ENCODE measurements around the gene KSR1. TPM values are rescaled to one million over a fixed set of nuclear protein-coding genes. Genes with fewer than 3 reads are reported as not detected.

Gene KSR1
- total RNA-seq, 1 experiment from 2014 or later: 21.7 TPM

DNA sequence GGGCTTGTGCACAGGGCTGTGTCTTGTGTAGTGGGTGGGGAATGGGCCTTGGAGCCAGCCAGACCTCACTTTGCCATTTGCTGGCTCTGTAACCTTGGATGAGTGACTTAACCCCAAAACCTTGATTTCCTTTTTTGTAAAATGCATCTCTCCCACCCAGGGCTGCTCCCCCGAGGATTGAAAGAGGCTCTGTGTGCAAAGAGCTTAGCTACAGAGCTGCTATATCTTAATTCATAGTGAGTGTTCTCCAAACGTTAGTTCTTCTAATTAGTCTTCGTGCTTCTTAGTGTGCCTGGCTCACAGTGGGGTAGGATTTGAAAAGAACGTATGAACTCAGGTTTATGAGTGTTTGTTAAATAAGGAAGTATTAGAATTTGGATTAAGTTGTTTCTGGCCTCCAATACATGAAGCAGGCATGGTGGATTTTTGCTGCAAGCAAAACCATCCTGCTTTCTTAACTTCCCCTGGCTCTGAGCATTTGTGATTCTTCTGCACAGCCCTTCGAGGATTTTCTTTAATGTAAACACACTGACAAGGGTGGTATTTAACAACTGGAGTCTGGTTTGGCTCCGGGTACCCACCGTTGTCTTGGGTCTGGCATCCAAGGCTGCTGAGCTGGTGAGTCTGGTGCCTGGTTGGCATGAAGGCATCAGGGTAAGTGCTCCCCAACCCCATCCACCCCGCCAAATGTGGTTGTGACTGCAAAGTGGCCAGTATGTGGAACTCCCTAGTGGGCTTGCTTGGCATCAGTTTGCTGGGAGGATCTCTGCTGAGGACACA is 29.7 kb downstream of the KSR1 start:
- no peaks in the 10 kb centered on the region for H3K27me3 ChIP-seq (ENCODE audit: control insufficient read depth, insufficient read depth, low read length)
- in situ Hi-C loops (cut with HindIII; ENCODE audit: low pct_unique_long_range_greater_than_20kb, low sequenced_read_pairs) (no loop called here), intact Hi-C loops (cut with micrococcal nuclease; ENCODE audit: unreplicated experiment) (no loop called here)
- no peaks in the 10 kb centered on the region for H3K36me3 ChIP-seq (ENCODE audit: control insufficient read depth, insufficient read depth, low read length)
- ChIA-PET POLR2A (no interaction called here), CTCF (no interaction called here)
- TF ChIP-seq, protein P1, sequence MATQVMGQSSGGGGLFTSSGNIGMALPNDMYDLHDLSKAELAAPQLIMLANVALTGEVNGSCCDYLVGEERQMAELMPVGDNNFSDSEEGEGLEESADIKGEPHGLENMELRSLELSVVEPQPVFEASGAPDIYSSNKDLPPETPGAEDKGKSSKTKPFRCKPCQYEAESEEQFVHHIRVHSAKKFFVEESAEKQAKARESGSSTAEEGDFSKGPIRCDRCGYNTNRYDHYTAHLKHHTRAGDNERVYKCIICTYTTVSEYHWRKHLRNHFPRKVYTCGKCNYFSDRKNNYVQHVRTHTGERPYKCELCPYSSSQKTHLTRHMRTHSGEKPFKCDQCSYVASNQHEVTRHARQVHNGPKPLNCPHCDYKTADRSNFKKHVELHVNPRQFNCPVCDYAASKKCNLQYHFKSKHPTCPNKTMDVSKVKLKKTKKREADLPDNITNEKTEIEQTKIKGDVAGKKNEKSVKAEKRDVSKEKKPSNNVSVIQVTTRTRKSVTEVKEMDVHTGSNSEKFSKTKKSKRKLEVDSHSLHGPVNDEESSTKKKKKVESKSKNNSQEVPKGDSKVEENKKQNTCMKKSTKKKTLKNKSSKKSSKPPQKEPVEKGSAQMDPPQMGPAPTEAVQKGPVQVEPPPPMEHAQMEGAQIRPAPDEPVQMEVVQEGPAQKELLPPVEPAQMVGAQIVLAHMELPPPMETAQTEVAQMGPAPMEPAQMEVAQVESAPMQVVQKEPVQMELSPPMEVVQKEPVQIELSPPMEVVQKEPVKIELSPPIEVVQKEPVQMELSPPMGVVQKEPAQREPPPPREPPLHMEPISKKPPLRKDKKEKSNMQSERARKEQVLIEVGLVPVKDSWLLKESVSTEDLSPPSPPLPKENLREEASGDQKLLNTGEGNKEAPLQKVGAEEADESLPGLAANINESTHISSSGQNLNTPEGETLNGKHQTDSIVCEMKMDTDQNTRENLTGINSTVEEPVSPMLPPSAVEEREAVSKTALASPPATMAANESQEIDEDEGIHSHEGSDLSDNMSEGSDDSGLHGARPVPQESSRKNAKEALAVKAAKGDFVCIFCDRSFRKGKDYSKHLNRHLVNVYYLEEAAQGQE (IDR thresholded peaks at IDR 0.05; ENCODE audit: insufficient read depth in 1 of 2, low read depth in 2 of 2, low read length in 1 of 2): no peak
- no peak for TF ChIP-seq POLR2AphosphoS5 (IDR thresholded peaks at IDR 0.05; ENCODE audit: low read depth, low read length)
- no peak for TF ChIP-seq TCF7L2 (IDR thresholded peaks at IDR 0.05; ENCODE audit: low read depth, low read length)
- TF ChIP-seq, protein P2, sequence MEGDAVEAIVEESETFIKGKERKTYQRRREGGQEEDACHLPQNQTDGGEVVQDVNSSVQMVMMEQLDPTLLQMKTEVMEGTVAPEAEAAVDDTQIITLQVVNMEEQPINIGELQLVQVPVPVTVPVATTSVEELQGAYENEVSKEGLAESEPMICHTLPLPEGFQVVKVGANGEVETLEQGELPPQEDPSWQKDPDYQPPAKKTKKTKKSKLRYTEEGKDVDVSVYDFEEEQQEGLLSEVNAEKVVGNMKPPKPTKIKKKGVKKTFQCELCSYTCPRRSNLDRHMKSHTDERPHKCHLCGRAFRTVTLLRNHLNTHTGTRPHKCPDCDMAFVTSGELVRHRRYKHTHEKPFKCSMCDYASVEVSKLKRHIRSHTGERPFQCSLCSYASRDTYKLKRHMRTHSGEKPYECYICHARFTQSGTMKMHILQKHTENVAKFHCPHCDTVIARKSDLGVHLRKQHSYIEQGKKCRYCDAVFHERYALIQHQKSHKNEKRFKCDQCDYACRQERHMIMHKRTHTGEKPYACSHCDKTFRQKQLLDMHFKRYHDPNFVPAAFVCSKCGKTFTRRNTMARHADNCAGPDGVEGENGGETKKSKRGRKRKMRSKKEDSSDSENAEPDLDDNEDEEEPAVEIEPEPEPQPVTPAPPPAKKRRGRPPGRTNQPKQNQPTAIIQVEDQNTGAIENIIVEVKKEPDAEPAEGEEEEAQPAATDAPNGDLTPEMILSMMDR (IDR thresholded peaks at IDR 0.05): no peak
- no peak for TF ChIP-seq SIN3A (IDR thresholded peaks at IDR 0.05; ENCODE audit: borderline replicate concordance, insufficient read depth, low read depth, low read length)
- H3K4me1 ChIP-seq (ENCODE audit: control insufficient read depth, insufficient read depth, low read length): no peaks in the 10 kb centered on the region
- H3K9me3 ChIP-seq (ENCODE audit: control insufficient read depth, insufficient read depth, low read depth, low read length): no peaks in the 10 kb centered on the region
- DNase-seq (ENCODE audit: low read depth, low spot score): no peak
- no peak overlapping the region for H3K4me3 ChIP-seq (ENCODE audit: low read depth in 2 of 2, low read length in 2 of 2)
- no peak overlapping the region for H3K27ac ChIP-seq (ENCODE audit: low read length)
- no peak for ATAC-seq
- no TSS peak for BruUV-seq (replicated peaks)

DNA sequence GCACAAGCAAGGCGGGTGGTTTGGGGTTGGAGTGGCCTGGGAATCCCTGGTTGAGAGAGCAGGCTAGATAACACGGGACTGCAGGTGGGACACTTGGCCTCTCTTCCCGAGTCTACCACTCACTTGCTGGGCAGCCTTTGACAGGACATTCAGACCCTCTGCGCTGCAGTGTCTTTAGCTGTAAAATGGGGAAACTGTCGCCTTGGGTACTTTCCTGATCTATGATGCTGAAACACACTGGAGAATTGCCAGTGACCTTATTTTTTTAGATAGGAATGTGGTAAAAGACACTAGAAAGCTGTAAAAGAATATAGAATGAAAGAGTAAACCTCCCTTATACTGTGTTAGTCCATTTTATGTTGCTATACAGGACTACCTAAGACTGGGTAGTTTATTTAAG is 30.5 kb downstream of the KSR1 start:
- DNase-seq (ENCODE audit: low read depth, low spot score) (no peak), ATAC-seq (no peak)
- in situ Hi-C loops (cut with HindIII; ENCODE audit: low pct_unique_long_range_greater_than_20kb, low sequenced_read_pairs): no loop called here
- Histone ChIP-seq H3K36me3 (ENCODE audit: control insufficient read depth, insufficient read depth, low read length) (no peaks in the 10 kb centered on the region), H3K4me1 (ENCODE audit: control insufficient read depth, insufficient read depth, low read length) (no peaks in the 10 kb centered on the region), H3K4me3 (ENCODE audit: low read depth in 2 of 2, low read length in 2 of 2) (no peak overlapping the region), H3K27ac (ENCODE audit: low read length) (no peak overlapping the region), H3K27me3 (ENCODE audit: control insufficient read depth, insufficient read depth, low read length) (no peaks in the 10 kb centered on the region), H3K9me3 (ENCODE audit: control insufficient read depth, insufficient read depth, low read depth, low read length) (no peaks in the 10 kb centered on the region)
- TF ChIP-seq, protein P1 (IDR thresholded peaks at IDR 0.05; ENCODE audit: insufficient read depth in 1 of 2, low read depth in 2 of 2, low read length in 1 of 2): no peak
- TF ChIP-seq, protein P2 (IDR thresholded peaks at IDR 0.05): no peak
- no peak for TF ChIP-seq TCF7L2 (IDR thresholded peaks at IDR 0.05; ENCODE audit: low read depth, low read length)
- no peak for TF ChIP-seq POLR2AphosphoS5 (IDR thresholded peaks at IDR 0.05; ENCODE audit: low read depth, low read length)
- TF ChIP-seq SIN3A (IDR thresholded peaks at IDR 0.05; ENCODE audit: borderline replicate concordance, insufficient read depth, low read depth, low read length): no peak
- intact Hi-C loops (cut with micrococcal nuclease; ENCODE audit: unreplicated experiment): no loop called here
- BruUV-seq (replicated peaks): no TSS peak
- POLR2A ChIA-PET: no interaction called here
- CTCF ChIA-PET: no interaction called here

Measured in Panc1 (cell line).